HEK293T (cell line): ENCODE measurements around the gene SMDT1.

Source experiments
- ARNT ChIP-seq: fragments of 450-650 bp; IDR thresholded peaks from 2 replicates; pipeline ENCODE4 v1.6.1; 2017; ENCODE audit warnings: mild to moderate bottlenecking
- BHLHE40 ChIP-seq: fragments of 450-650 bp; IDR thresholded peaks from 2 replicates; pipeline ENCODE4 v1.6.1; 2016; ENCODE audit warnings: mild to moderate bottlenecking, moderate library complexity, borderline replicate concordance
- CTBP1 ChIP-seq: fragments of 450-650 bp; IDR thresholded peaks from 2 replicates; pipeline ENCODE4 v1.6.1; 2016; ENCODE audit warnings: borderline replicate concordance
- ELF4 ChIP-seq: fragments of 450-650 bp; IDR thresholded peaks from 2 replicates; pipeline ENCODE4 v1.6.1; 2017; ENCODE audit warnings: antibody characterized with exemption
- FOXM1 ChIP-seq: fragments of 450-650 bp; IDR thresholded peaks from 2 replicates; pipeline ENCODE4 v1.6.1; 2017; ENCODE audit warnings: mild to moderate bottlenecking, borderline replicate concordance
- HDGF ChIP-seq: fragments of 450-650 bp; IDR thresholded peaks from 2 replicates; pipeline ENCODE4 v1.6.1; 2017; ENCODE audit warnings: antibody characterized with exemption, borderline replicate concordance
- LEF1 ChIP-seq: fragments of 450-650 bp; IDR thresholded peaks from 2 replicates; pipeline ENCODE4 v1.6.1; 2017; ENCODE audit warnings: mild to moderate bottlenecking, borderline replicate concordance
- NFRKB ChIP-seq: fragments of 450-650 bp; IDR thresholded peaks from 2 replicates; pipeline ENCODE4 v1.6.1; 2016; ENCODE audit warnings: mild to moderate bottlenecking, moderate library complexity
- SUZ12 ChIP-seq: fragments of 450-650 bp; IDR thresholded peaks from 2 replicates; pipeline ENCODE4 v1.6.1; 2016; ENCODE audit warnings: mild to moderate bottlenecking
- TF ChIP-seq, protein P1 (sequence below): fragments of 450-650 bp; IDR thresholded peaks from 2 replicates; pipeline ENCODE4 v1.6.1; 2016

- no peak for TF ChIP-seq HDGF
- no peak for TF ChIP-seq SUZ12
- TF ChIP-seq ELF4: no peak
- TF ChIP-seq BHLHE40: no peak
- TF ChIP-seq, protein P1, sequence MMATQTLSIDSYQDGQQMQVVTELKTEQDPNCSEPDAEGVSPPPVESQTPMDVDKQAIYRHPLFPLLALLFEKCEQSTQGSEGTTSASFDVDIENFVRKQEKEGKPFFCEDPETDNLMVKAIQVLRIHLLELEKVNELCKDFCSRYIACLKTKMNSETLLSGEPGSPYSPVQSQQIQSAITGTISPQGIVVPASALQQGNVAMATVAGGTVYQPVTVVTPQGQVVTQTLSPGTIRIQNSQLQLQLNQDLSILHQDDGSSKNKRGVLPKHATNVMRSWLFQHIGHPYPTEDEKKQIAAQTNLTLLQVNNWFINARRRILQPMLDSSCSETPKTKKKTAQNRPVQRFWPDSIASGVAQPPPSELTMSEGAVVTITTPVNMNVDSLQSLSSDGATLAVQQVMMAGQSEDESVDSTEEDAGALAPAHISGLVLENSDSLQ: no peak
- TF ChIP-seq NFRKB: no peak
- TF ChIP-seq ARNT: no peak
- TF ChIP-seq FOXM1: no peak
- no peak for TF ChIP-seq CTBP1
- TF ChIP-seq LEF1: no peak
Measured at GRCh38 chr22:42131562-42131961, 52.1 kb downstream of the SMDT1 start.
